Mesendoderm (in vitro differentiated cells): ENCODE data around the gene SLC22A5.
A peak's percentile ranks its signal among the peaks of the same experiment; 100 is the strongest.

ENCODE experiments used
- DNase-seq: peaks from one replicate; pipeline ENCODE4 v3.0.0; 2013
- H2AK5ac ChIP-seq: 2 replicates; pipeline ENCODE4 v1.6.1; 2013; ENCODE audit warnings: low read length, inconsistent platforms
- H2BK120ac ChIP-seq: 2 replicates; pipeline ENCODE4 v1.6.1; 2013; ENCODE audit warnings: low read depth, mild to moderate bottlenecking, low read length, moderate library complexity, mixed read lengths
- H2BK15ac ChIP-seq: replicated peaks from 2 replicates; pipeline ENCODE4 v1.6.1; 2013; ENCODE audit warnings: low read depth, mild to moderate bottlenecking, moderate library complexity
- H2BK5ac ChIP-seq: 2 replicates; pipeline ENCODE4 v1.6.1; 2013; ENCODE audit warnings: low read length, inconsistent platforms
- H3K18ac ChIP-seq: 2 replicates; pipeline ENCODE4 v1.6.1; 2013; ENCODE audit warnings: mild to moderate bottlenecking, low read length, mixed read lengths
- H3K23ac ChIP-seq: one replicate; pipeline ENCODE4 v1.6.1; 2013; ENCODE audit warnings: low read length
- H3K27ac ChIP-seq: 2 replicates; pipeline ENCODE4 v1.5.1; 2013; ENCODE audit warnings: low read depth, mild to moderate bottlenecking, inconsistent platforms, low read length, moderate library complexity
- H3K27me3 ChIP-seq: 2 replicates; pipeline ENCODE4 v1.6.1; 2013; ENCODE audit warnings: low read length, control low read depth, mild to moderate bottlenecking, inconsistent platforms; ENCODE audit not compliant: insufficient read depth, poor library complexity
- H3K36me3 ChIP-seq: 2 replicates; pipeline ENCODE4 v1.6.1; 2013; ENCODE audit warnings: low read length, inconsistent platforms; ENCODE audit not compliant: control insufficient read depth, insufficient read depth
- H3K4ac ChIP-seq: one replicate; pipeline ENCODE4 v1.6.1; 2013; ENCODE audit warnings: low read depth, mild to moderate bottlenecking, low read length, moderate library complexity
- H3K4me1 ChIP-seq: 2 replicates; pipeline ENCODE4 v1.6.1; 2013; ENCODE audit warnings: low read depth, low read length, inconsistent platforms; ENCODE audit not compliant: control insufficient read depth
- H3K4me2 ChIP-seq: 2 replicates; pipeline ENCODE4 v1.6.1; 2013; ENCODE audit warnings: low read length
- H3K4me3 ChIP-seq: 2 replicates; pipeline ENCODE4 v1.5.1; 2013; ENCODE audit warnings: mild to moderate bottlenecking, low read length
- H3K56ac ChIP-seq: one replicate; pipeline ENCODE4 v1.6.1; 2013; ENCODE audit warnings: low read length
- H3K79me1 ChIP-seq: 2 replicates; pipeline ENCODE4 v1.6.1; 2013; ENCODE audit warnings: low read length, inconsistent platforms
- H3K79me2 ChIP-seq: 2 replicates; pipeline ENCODE4 v1.6.1; 2013; ENCODE audit warnings: mild to moderate bottlenecking, low read length; ENCODE audit not compliant: control insufficient read depth, insufficient read depth
- H3K9ac ChIP-seq: 2 replicates; pipeline ENCODE4 v1.6.1; 2013; ENCODE audit warnings: low read length, inconsistent platforms
- H4K5ac ChIP-seq: one replicate; pipeline ENCODE4 v1.6.1; 2013; ENCODE audit warnings: low read length
- H4K8ac ChIP-seq: one replicate; pipeline ENCODE4 v1.6.1; 2013; ENCODE audit warnings: low read depth, mild to moderate bottlenecking, control low read depth, low read length, moderate library complexity
- WGBS: extraction: QIAGEN DNeasy Blood & Tissue Kit; methylation state at CpG from one replicate; pipeline ENCODE4 v1.1.7; 2013; ENCODE audit warnings: low lambda C conversion rate, missing lambda C conversion rate; ENCODE audit not compliant: insufficient coverage; ENCODE audit errors: extremely low coverage; 5-methylcytosine and 5-hydroxymethylcytosine counted together

SLC22A5 gene

DNA sequence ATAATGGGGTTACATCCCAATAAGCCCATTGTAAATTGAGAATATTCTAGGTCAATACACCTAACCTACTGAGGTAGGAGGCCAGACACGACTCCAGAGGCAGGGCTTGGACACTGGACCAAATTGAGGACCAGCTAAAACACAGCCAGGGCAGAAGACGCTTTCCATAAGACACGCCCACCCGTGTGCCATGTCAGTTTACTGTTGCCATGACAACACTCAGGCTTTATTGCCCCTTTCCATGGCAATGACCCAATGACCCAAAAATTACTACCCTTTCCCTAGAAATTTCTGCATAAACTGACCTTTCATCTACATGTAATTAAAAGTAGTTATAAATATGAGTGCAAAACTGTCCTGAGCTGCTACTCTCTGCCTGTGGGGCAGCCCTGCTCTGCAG lies 43.8 kb upstream of the SLC22A5 start:
- no peak overlapping the region for H4K8ac ChIP-seq
- no CpG with 5 or more reads among the region's 4 CpGs for WGBS

GRCh38 chr5:132327252-132327955 lies 42.1 kb upstream of the SLC22A5 start:
- Histone ChIP-seq H3K18ac (no peak overlapping the region), H3K27me3 (no peaks in the 10 kb centered on the region), H3K27ac (no peak overlapping the region), H3K36me3 (no peaks in the 10 kb centered on the region), H3K4me1 (no peaks in the 10 kb centered on the region), H4K5ac (no peak overlapping the region), H4K8ac (no peak overlapping the region), H3K4me3 (no peak overlapping the region), H3K23ac (no peak overlapping the region), H2BK120ac (no peak overlapping the region), H2AK5ac (no peak overlapping the region), H2BK5ac (no peak overlapping the region), H3K9ac (no peak overlapping the region), H3K56ac (no peak overlapping the region), H3K79me2 (no peaks in the 10 kb centered on the region), H3K4me2 (no peak overlapping the region), H3K4ac (no peak overlapping the region), H3K79me1 (no peaks in the 10 kb centered on the region), H2BK15ac (no peak overlapping the region)
- DNase-seq, result no peak
- no CpG with 5 or more reads among the region's 2 CpGs for WGBS

More for the DNA sequence above, 43.8 kb upstream of the SLC22A5 start:
- H3K4ac ChIP-seq, result no peak overlapping the region
- no peak overlapping the region for H2BK120ac ChIP-seq
- H3K9ac ChIP-seq, result no peak overlapping the region
- H2AK5ac ChIP-seq, result no peak overlapping the region
- H3K79me1 ChIP-seq, result no peaks in the 10 kb centered on the region
- H3K18ac ChIP-seq, result no peak overlapping the region
- H4K5ac ChIP-seq, result no peak overlapping the region
- DNase-seq, result peak; percentile 55
- no peaks in the 10 kb centered on the region for H3K36me3 ChIP-seq
- H2BK15ac ChIP-seq, result no peak overlapping the region
- H3K4me1 ChIP-seq, result no peaks in the 10 kb centered on the region
- no peak overlapping the region for H3K27ac ChIP-seq
- H3K56ac ChIP-seq, result no peak overlapping the region
- H3K4me2 ChIP-seq, result no peak overlapping the region
- no peaks in the 10 kb centered on the region for H3K79me2 ChIP-seq
- H3K27me3 ChIP-seq, result no peaks in the 10 kb centered on the region
- H3K23ac ChIP-seq, result no peak overlapping the region
- H3K4me3 ChIP-seq, result no peak overlapping the region
- no peak overlapping the region for H2BK5ac ChIP-seq

DNA sequence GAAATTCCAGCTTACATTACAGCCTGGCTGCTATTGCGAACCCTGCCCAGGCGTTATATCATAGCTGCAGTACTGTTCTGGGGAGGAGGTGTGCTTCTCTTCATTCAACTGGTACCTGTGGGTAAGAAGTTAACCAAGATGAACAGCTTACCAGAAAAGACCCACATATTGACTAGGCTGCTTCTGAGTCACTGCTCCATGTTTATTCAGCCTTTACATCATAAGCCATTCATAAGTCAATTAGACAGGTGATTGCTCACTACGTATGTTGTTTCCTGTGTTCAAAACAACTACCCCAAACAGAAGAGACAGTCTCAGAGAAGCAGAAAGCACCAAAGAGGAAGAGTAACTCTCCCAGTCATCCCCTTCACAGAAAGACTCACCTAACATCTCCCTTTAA lies 34.7 kb upstream of the SLC22A5 start:
- no peak overlapping the region for H4K5ac ChIP-seq
- H3K79me2 ChIP-seq, result no peaks in the 10 kb centered on the region
- no peaks in the 10 kb centered on the region for H3K36me3 ChIP-seq
- H3K4me3 ChIP-seq, result no peak overlapping the region
- H3K4me1 ChIP-seq, result no peaks in the 10 kb centered on the region
- H2BK15ac ChIP-seq, result no peak overlapping the region
- WGBS, result no CpG with 5 or more reads among the region's 3 CpGs
- no peak overlapping the region for H4K8ac ChIP-seq
- no peak overlapping the region for H3K4ac ChIP-seq
- H3K18ac ChIP-seq, result no peak overlapping the region
- no peak for DNase-seq
- no peak overlapping the region for H2AK5ac ChIP-seq
- H3K23ac ChIP-seq, result no peak overlapping the region
- H3K56ac ChIP-seq, result no peak overlapping the region
- no peak overlapping the region for H2BK120ac ChIP-seq
- H3K79me1 ChIP-seq, result no peaks in the 10 kb centered on the region
- no peak overlapping the region for H3K4me2 ChIP-seq
- H3K27me3 ChIP-seq, result no peaks in the 10 kb centered on the region
- H3K9ac ChIP-seq, result no peak overlapping the region
- no peak overlapping the region for H2BK5ac ChIP-seq
- no peak overlapping the region for H3K27ac ChIP-seq

DNA sequence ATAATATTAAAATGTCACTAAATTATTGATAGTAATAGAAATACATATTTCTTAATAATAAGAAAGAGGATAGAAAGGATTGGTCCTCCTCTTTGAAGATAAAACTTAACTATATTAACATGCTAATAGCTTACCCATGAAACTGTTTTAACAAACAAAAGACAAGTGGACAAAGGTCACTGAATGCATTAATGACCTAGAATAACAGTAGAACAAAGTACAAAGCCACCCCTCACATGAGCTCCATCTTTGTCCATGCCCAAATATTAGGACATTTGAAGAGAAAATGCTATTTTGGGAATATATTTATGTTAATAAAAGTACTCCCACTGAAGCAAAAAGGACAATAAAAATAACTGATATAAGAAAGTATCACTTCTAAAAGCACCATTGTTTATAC lies 34.1 kb upstream of the SLC22A5 start:
- H3K27me3 ChIP-seq, result no peaks in the 10 kb centered on the region
- H2BK5ac ChIP-seq, result no peak overlapping the region
- no peak overlapping the region for H3K27ac ChIP-seq
- no peak overlapping the region for H3K23ac ChIP-seq
- H4K5ac ChIP-seq, result no peak overlapping the region
- H3K4me1 ChIP-seq, result no peaks in the 10 kb centered on the region
- no peak overlapping the region for H4K8ac ChIP-seq
- no peak for DNase-seq
- H3K56ac ChIP-seq, result no peak overlapping the region
- no peaks in the 10 kb centered on the region for H3K79me1 ChIP-seq
- H3K4me2 ChIP-seq, result no peak overlapping the region
- H3K18ac ChIP-seq, result no peak overlapping the region
- no peaks in the 10 kb centered on the region for H3K79me2 ChIP-seq
- no peak overlapping the region for H2BK15ac ChIP-seq
- H3K36me3 ChIP-seq, result no peaks in the 10 kb centered on the region
- no peak overlapping the region for H3K4me3 ChIP-seq
- H2BK120ac ChIP-seq, result no peak overlapping the region
- H2AK5ac ChIP-seq, result no peak overlapping the region
- no peak overlapping the region for H3K4ac ChIP-seq
- no peak overlapping the region for H3K9ac ChIP-seq

DNA sequence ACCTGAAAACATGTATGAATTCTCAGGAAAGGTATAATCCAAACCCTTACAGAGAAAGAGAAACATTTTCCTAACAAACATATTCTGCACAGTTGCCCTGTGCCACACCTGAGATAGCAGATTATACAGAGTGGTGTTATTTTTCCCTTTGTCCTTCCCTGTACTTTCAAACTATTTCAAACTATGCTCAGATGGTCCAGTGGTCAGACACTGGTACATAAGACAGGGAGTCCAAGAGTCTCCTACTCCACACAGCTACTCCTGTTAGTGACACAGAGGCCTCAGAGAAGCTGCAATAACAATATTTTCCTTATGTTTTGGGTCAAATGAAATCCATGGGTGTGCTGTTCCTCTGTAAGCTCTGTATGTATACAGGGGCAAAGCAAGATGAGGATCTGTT lies 30.0 kb upstream of the SLC22A5 start:
- no peak overlapping the region for H3K4me3 ChIP-seq
- no peak for DNase-seq
- H3K79me1 ChIP-seq, result no peaks in the 10 kb centered on the region
- H3K36me3 ChIP-seq, result no peaks in the 10 kb centered on the region
- no peak overlapping the region for H3K27ac ChIP-seq
- no peak overlapping the region for H2AK5ac ChIP-seq
- H3K18ac ChIP-seq, result no peak overlapping the region
- no peak overlapping the region for H3K4ac ChIP-seq
- no peaks in the 10 kb centered on the region for H3K4me1 ChIP-seq
- H3K9ac ChIP-seq, result no peak overlapping the region
- H2BK5ac ChIP-seq, result no peak overlapping the region
- H3K23ac ChIP-seq, result no peak overlapping the region
- H4K5ac ChIP-seq, result no peak overlapping the region
- H3K79me2 ChIP-seq, result no peaks in the 10 kb centered on the region
- no peaks in the 10 kb centered on the region for H3K27me3 ChIP-seq
- no peak overlapping the region for H3K4me2 ChIP-seq
- H3K56ac ChIP-seq, result no peak overlapping the region
- H4K8ac ChIP-seq, result no peak overlapping the region
- no peak overlapping the region for H2BK15ac ChIP-seq
- H2BK120ac ChIP-seq, result no peak overlapping the region
